ENCODE measurements around the gene LHX5. TPM values are rescaled to one million over a fixed set of nuclear protein-coding genes. Genes with fewer than 3 reads are reported as not detected.

LHX5 gene
- total RNA-seq, 1 donor from 2014 or later, result 3.1 TPM

DNA sequence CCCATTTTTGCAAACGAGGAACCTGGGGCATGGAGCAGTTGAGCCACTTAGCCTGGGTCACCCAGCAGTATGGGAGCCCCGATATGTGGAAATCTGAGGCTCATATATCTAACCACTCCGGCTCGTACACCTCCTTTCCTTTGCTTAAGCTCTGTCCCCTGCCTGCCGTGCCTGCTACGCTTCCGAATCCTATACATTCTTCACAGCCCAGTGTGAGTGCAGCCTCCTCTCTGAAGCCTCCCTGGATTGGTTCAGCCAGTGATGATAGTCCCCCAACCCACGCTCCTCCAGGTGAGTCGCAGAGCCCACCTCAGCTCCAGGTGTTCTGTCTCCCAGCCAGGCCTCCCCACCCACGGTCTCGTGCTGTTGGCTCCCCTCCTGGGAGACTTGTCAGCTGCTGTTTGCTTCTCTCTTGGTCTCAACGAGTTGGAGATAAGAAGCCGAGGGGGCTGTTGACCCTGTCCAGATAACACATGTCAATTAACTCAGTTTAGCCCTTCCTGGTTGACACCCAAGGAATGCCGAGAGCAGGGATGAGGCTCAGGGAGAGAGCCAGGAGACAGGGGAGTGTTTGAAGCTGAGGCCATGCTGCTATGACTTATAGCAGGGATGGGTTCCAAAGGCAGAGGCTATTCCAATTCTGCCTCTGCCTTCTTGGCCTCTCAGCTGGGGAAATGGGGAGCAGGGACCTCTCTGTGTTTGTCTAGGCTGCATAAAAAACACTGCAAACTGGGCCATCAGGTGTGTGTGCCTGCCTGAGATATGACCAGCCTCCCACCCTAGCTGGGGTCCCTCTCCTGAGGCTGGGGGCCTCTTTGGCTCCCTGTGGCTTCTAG, 30.5 kb downstream of the LHX5 start:
- Mint-ChIP-seq H3K27me3 (ENCODE audit: unreplicated experiment) (no peaks in the 10 kb centered on the region), H3K4me1 (ENCODE audit: low read depth, unreplicated experiment) (no peaks in the 10 kb centered on the region), H3K4me3 (ENCODE audit: unreplicated experiment) (no peak overlapping the region), H3K36me3 (ENCODE audit: unreplicated experiment) (peaks cover 3% of the 10 kb centered on the region), H3K9me3 (ENCODE audit: unreplicated experiment) (peaks cover under 1% of the 10 kb centered on the region), H3K27ac (ENCODE audit: unreplicated experiment) (no peak overlapping the region)
- TF ChIP-seq, protein P1, sequence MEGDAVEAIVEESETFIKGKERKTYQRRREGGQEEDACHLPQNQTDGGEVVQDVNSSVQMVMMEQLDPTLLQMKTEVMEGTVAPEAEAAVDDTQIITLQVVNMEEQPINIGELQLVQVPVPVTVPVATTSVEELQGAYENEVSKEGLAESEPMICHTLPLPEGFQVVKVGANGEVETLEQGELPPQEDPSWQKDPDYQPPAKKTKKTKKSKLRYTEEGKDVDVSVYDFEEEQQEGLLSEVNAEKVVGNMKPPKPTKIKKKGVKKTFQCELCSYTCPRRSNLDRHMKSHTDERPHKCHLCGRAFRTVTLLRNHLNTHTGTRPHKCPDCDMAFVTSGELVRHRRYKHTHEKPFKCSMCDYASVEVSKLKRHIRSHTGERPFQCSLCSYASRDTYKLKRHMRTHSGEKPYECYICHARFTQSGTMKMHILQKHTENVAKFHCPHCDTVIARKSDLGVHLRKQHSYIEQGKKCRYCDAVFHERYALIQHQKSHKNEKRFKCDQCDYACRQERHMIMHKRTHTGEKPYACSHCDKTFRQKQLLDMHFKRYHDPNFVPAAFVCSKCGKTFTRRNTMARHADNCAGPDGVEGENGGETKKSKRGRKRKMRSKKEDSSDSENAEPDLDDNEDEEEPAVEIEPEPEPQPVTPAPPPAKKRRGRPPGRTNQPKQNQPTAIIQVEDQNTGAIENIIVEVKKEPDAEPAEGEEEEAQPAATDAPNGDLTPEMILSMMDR (IDR thresholded peaks at IDR 0.05; ENCODE audit: partially characterized antibody, unreplicated experiment), result no peak
- no peak for DNase-seq

GRCh38 chr12:113440336-113440735, 31.3 kb downstream of the LHX5 start:
- no peaks in the 10 kb centered on the region for H3K9me3 Mint-ChIP-seq (ENCODE audit: unreplicated experiment)
- H3K36me3 Mint-ChIP-seq (ENCODE audit: unreplicated experiment), result no peaks in the 10 kb centered on the region
- no peaks in the 10 kb centered on the region for H3K4me1 Mint-ChIP-seq (ENCODE audit: low read depth, unreplicated experiment)
- H3K27me3 Mint-ChIP-seq (ENCODE audit: unreplicated experiment), result no peaks in the 10 kb centered on the region
- TF ChIP-seq, protein P1 (IDR thresholded peaks at IDR 0.05; ENCODE audit: partially characterized antibody, unreplicated experiment), result no peak
- H3K27ac Mint-ChIP-seq (ENCODE audit: unreplicated experiment), result no peak overlapping the region
- H3K4me3 Mint-ChIP-seq (ENCODE audit: unreplicated experiment), result no peak overlapping the region
- no peak for DNase-seq

- no peaks in the 10 kb centered on the region for H3K27me3 Mint-ChIP-seq (ENCODE audit: unreplicated experiment)
- DNase-seq, result peak; percentile 86
- no peaks in the 10 kb centered on the region for H3K36me3 Mint-ChIP-seq (ENCODE audit: unreplicated experiment)
Observed at GRCh38 chr12:113439606-113440030, 32.1 kb downstream of the LHX5 start.

DNA sequence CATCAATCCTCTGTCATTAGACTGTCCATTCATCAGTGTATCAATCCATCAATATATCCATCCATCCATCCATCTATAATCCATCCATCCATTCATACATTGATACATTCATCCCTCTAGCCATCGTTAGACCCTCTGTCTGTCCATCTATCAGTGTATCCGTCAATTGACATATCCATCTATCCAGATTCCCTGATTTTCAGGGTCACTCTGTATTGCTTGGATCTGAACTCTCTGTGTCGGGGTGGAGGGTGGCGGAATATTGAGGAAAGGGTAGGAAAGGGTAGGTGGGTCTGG, 32.4 kb downstream of the LHX5 start:
- no peak for DNase-seq
- Mint-ChIP-seq H3K36me3 (ENCODE audit: unreplicated experiment) (no peaks in the 10 kb centered on the region), H3K27me3 (ENCODE audit: unreplicated experiment) (no peaks in the 10 kb centered on the region), H3K9me3 (ENCODE audit: unreplicated experiment) (no peaks in the 10 kb centered on the region), H3K27ac (ENCODE audit: unreplicated experiment) (no peak overlapping the region), H3K4me3 (ENCODE audit: unreplicated experiment) (no peak overlapping the region), H3K4me1 (ENCODE audit: low read depth, unreplicated experiment) (no peaks in the 10 kb centered on the region)
- TF ChIP-seq, protein P1 (IDR thresholded peaks at IDR 0.05; ENCODE audit: partially characterized antibody, unreplicated experiment), result no peak

More at GRCh38 chr12:113439606-113440030, 32.1 kb downstream of the LHX5 start:
- no peak overlapping the region for H3K4me3 Mint-ChIP-seq (ENCODE audit: unreplicated experiment)
- H3K4me1 Mint-ChIP-seq (ENCODE audit: low read depth, unreplicated experiment), result no peaks in the 10 kb centered on the region
- no peak overlapping the region for H3K27ac Mint-ChIP-seq (ENCODE audit: unreplicated experiment)
- H3K9me3 Mint-ChIP-seq (ENCODE audit: unreplicated experiment), result no peaks in the 10 kb centered on the region
- TF ChIP-seq, protein P1 (IDR thresholded peaks at IDR 0.05; ENCODE audit: partially characterized antibody, unreplicated experiment), result peak; percentile 78

GRCh38 chr12:113438523-113439300, 33.0 kb downstream of the LHX5 start:
- no peak for DNase-seq
- no peaks in the 10 kb centered on the region for H3K9me3 Mint-ChIP-seq (ENCODE audit: unreplicated experiment)
- no peaks in the 10 kb centered on the region for H3K4me1 Mint-ChIP-seq (ENCODE audit: low read depth, unreplicated experiment)
- no peaks in the 10 kb centered on the region for H3K36me3 Mint-ChIP-seq (ENCODE audit: unreplicated experiment)
- H3K4me3 Mint-ChIP-seq (ENCODE audit: unreplicated experiment), result no peak overlapping the region
- H3K27ac Mint-ChIP-seq (ENCODE audit: unreplicated experiment), result no peak overlapping the region
- H3K27me3 Mint-ChIP-seq (ENCODE audit: unreplicated experiment), result no peaks in the 10 kb centered on the region
- TF ChIP-seq, protein P1 (IDR thresholded peaks at IDR 0.05; ENCODE audit: partially characterized antibody, unreplicated experiment), result no peak

All from glutamatergic neuron (in vitro differentiated cells).